GM12878 (cell line): Measurements from ENCODE around the gene CDK4. TPM values are rescaled to one million over a fixed set of nuclear protein-coding genes. Genes with fewer than 3 reads are reported as not detected.

ENCODE experiments used
- ATAC-seq: fragments of 200-7000 bp; cut with Tn5 transposase; 3 replicates; pipeline ENCODE4 v1.9.1; 2020; ENCODE audit warnings: mild to moderate bottlenecking, moderate library complexity
- BruUV-seq: library from RNA; stranded (reverse); fragments of 400-500 nt; replicated peaks from 2 replicates; lab custom pipeline; 2021; lab: Mats Ljungman, UMichigan
- CTCF ChIA-PET: fragments of 300-600 bp; sonication (Branson Sonifier 250); formaldehyde crosslinking; extraction: SDS; loops from one replicate; lab custom pipeline; 2021; ENCODE audit warnings: inconsistent platforms; lab: Yijun Ruan, JAX
- POLR2A ChIA-PET: fragments of 350-600 bp; formaldehyde crosslinking; extraction: SDS; loops from one replicate; lab custom pipeline; 2021; ENCODE audit warnings: inconsistent platforms; lab: Charles Lee
- RAD21 ChIA-PET: fragments of 300-600 bp; sonication (Branson Sonifier 250); formaldehyde crosslinking; loops from one replicate; lab custom pipeline; 2023; ENCODE audit warnings: antibody characterized with exemption; ENCODE audit not compliant: unreplicated experiment; lab: Charles Lee
- SMC1A ChIA-PET: fragments of 300-600 bp; sonication (Branson Sonifier 250); formaldehyde crosslinking; loops from one replicate; lab custom pipeline; 2023; ENCODE audit not compliant: unreplicated experiment, uncharacterized antibody; lab: Charles Lee
- DNase-seq: peaks from one replicate; pipeline ENCODE4 v3.0.0-alpha.2; 2011; ENCODE audit warnings: low read depth, low spot score
- FAIRE-seq: peaks from 3 replicates; lab custom pipeline; 2011; peaks lifted over from hg19 to GRCh38; lab: Jason Lieb, UNC
- H2AFZ ChIP-seq: 2 replicates; pipeline ENCODE4 v1.6.0; 2011; ENCODE audit warnings: low read depth, low read length, control low read depth; ENCODE audit not compliant: control insufficient read depth
- H3K27ac ChIP-seq: 2 replicates; pipeline ENCODE4 v1.5.1; 2011; ENCODE audit warnings: control low read depth; ENCODE audit not compliant: control insufficient read depth, insufficient read depth
- H3K27me3 ChIP-seq, 2 experiments: replicated peaks in 1 of 2; 2 replicates each; pipeline versions ENCODE4 v1.6.0 to v1.6.1; 2011; ENCODE audit warnings: low read length in 1 of 2; ENCODE audit not compliant: control insufficient read depth in 2 of 2, insufficient read depth in 2 of 2
- H3K36me3 ChIP-seq, 2 experiments: 2 replicates each; pipeline ENCODE4 v1.5.1; 2011; ENCODE audit warnings: low read length in 1 of 2; ENCODE audit not compliant: control insufficient read depth in 2 of 2, insufficient read depth in 2 of 2
- H3K4me1 ChIP-seq: 2 replicates; pipeline ENCODE4 v1.6.1; 2011; ENCODE audit warnings: mild to moderate bottlenecking, low read length, moderate library complexity, mixed read lengths; ENCODE audit not compliant: control insufficient read depth, insufficient read depth
- H3K4me2 ChIP-seq: 2 replicates; pipeline ENCODE4 v1.6.0; 2011; ENCODE audit warnings: control low read depth; ENCODE audit not compliant: control insufficient read depth, insufficient read depth
- H3K4me3 ChIP-seq: fragments of 200-600 bp; sonication (generic); 2 replicates; pipeline ENCODE4 v1.5.1; 2016
- H3K79me2 ChIP-seq: 2 replicates; pipeline ENCODE4 v1.6.0; 2011; ENCODE audit warnings: low read length; ENCODE audit not compliant: control insufficient read depth, insufficient read depth
- H3K9ac ChIP-seq: 2 replicates; pipeline ENCODE4 v1.8.0; 2011; ENCODE audit warnings: low read length, control low read depth, mixed read lengths; ENCODE audit not compliant: control insufficient read depth, insufficient read depth
- H3K9me3 ChIP-seq: replicated peaks from 3 replicates; pipeline ENCODE4 v1.5.1; 2011; ENCODE audit warnings: mild to moderate bottlenecking, low read length; ENCODE audit not compliant: control insufficient read depth, insufficient read depth
- H4K20me1 ChIP-seq: 2 replicates; pipeline ENCODE4 v1.6.0; 2011; ENCODE audit not compliant: control insufficient read depth, insufficient read depth
- GABPA ChIP-seq: IDR thresholded peaks from 2 replicates; pipeline ENCODE4 v1.6.1; 2014; ENCODE audit warnings: antibody characterized with exemption, low read depth, mild to moderate bottlenecking, inconsistent platforms
- HCFC1 ChIP-seq: fragments of 150-350 bp; IDR thresholded peaks from 2 replicates; pipeline ENCODE4 v1.6.1; 2014; ENCODE audit warnings: low read length
- JUND ChIP-seq: IDR thresholded peaks from 2 replicates; pipeline ENCODE4 v1.6.1; 2012; ENCODE audit warnings: low read depth, mild to moderate bottlenecking, low read length, improper control_type of control experiment, moderate library complexity
- NFYA ChIP-seq: IDR thresholded peaks from 2 replicates; pipeline ENCODE4 v1.6.1; 2011; ENCODE audit warnings: low read depth, mild to moderate bottlenecking, low read length, improper control_type of control experiment, borderline replicate concordance
- RBBP5 ChIP-seq: fragments of 200-600 bp; sonication (generic); conservative IDR thresholded peaks from 2 replicates; pipeline ENCODE4 v1.6.1; 2016
- WGBS: methylation state at CpG from one replicate; pipeline ENCODE4 v1.1.6; 2016; ENCODE audit warnings: low lambda C conversion rate; ENCODE audit not compliant: insufficient replicate concordance, insufficient coverage; ENCODE audit errors: missing lambda C conversion rate; 5-methylcytosine and 5-hydroxymethylcytosine counted together
- in situ Hi-C: fragments of 300-500 bp; cut with MboI; formaldehyde crosslinking; loops from 9 replicates; pipeline ENCODE4 v1.14.3; 2018; ENCODE audit warnings: mixed read lengths
- intact Hi-C: fragments of 100-400 bp; cut with micrococcal nuclease; formaldehyde crosslinking; loops from one replicate; pipeline ENCODE4 v1.14.2; 2022; ENCODE audit not compliant: unreplicated experiment
- polyA plus RNA-seq, 11 experiments: library from polyadenylated mRNA; depleted of rRNA in 4 of 11; unstranded in 6 of 11; stranded (reverse) in 5 of 11; fragments of >200 nt; fragmentation: Nextera tagmentation in 4 of 11; fragmentation: Illumina TruSeq in 1 of 11; extraction: Ambion mirVana in 4 of 11; extraction: Trizol in 1 of 11; gene quantifications; 1 replicate in 1 of 11; 2 replicates in 10 of 11; pipeline versions ENCODE4 v1.2.1 to v1.2.3, GENCODE V29; 2011 to 2016; ENCODE audit warnings: inconsistent platforms in 2 of 11, missing spikeins in 2 of 11, low read depth in 1 of 11
- total RNA-seq, 4 experiments: library from RNA; depleted of rRNA in 3 of 4; stranded (reverse); fragments of >200 nt in 3 of 4; fragmentation: Illumina TruSeq in 1 of 4; extraction: Trizol in 1 of 4; gene quantifications; 2 replicates each; pipeline versions ENCODE4 v1.2.1 to v1.2.3, GENCODE V29; 2013 to 2021
- TF ChIP-seq, protein P1 (sequence below): IDR thresholded peaks from 2 replicates; pipeline ENCODE4 v1.6.1; 2012; ENCODE audit warnings: low read depth, low read length, improper control_type of control experiment
- TF ChIP-seq, protein P2 (sequence below): fragments of 450-650 bp; IDR thresholded peaks from 2 replicates; pipeline ENCODE4 v1.6.1; 2016; ENCODE audit warnings: mild to moderate bottlenecking, moderate library complexity, borderline replicate concordance

CDK4 gene
- total and polyA plus RNA-seq, 10 of the 15 experiments (the other 5 are each of a cell fraction or from before 2014, with no cell fraction given), result 26.1 to 385 (median 221) TPM

DNA sequence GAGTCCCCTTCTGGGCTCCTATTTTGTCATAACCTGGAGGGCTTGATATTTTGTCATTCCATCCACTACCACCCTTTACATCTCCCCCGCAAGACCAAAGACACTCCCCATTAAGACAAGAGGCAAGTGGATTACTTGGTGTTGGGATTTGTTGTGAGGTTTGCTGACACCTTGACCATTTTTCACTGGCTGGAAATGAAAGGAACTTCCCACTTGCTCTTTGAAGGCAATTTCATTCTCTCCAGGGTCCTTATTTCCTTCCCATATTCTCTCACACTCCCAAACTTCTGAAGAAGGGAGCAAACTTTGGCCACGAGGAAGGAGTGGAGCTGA, 28.5 kb downstream of the CDK4 start:
- no peak overlapping the region for H2AFZ ChIP-seq
- no peak overlapping the region for H3K4me3 ChIP-seq
- TF ChIP-seq, protein P1, sequence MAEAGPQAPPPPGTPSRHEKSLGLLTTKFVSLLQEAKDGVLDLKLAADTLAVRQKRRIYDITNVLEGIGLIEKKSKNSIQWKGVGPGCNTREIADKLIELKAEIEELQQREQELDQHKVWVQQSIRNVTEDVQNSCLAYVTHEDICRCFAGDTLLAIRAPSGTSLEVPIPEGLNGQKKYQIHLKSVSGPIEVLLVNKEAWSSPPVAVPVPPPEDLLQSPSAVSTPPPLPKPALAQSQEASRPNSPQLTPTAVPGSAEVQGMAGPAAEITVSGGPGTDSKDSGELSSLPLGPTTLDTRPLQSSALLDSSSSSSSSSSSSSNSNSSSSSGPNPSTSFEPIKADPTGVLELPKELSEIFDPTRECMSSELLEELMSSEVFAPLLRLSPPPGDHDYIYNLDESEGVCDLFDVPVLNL, result no peak
- TF ChIP-seq GABPA, result no peak
- TF ChIP-seq RBBP5, result no peak
- TF ChIP-seq NFYA, result no peak
- TF ChIP-seq JUND, result no peak
- TF ChIP-seq, protein P2, sequence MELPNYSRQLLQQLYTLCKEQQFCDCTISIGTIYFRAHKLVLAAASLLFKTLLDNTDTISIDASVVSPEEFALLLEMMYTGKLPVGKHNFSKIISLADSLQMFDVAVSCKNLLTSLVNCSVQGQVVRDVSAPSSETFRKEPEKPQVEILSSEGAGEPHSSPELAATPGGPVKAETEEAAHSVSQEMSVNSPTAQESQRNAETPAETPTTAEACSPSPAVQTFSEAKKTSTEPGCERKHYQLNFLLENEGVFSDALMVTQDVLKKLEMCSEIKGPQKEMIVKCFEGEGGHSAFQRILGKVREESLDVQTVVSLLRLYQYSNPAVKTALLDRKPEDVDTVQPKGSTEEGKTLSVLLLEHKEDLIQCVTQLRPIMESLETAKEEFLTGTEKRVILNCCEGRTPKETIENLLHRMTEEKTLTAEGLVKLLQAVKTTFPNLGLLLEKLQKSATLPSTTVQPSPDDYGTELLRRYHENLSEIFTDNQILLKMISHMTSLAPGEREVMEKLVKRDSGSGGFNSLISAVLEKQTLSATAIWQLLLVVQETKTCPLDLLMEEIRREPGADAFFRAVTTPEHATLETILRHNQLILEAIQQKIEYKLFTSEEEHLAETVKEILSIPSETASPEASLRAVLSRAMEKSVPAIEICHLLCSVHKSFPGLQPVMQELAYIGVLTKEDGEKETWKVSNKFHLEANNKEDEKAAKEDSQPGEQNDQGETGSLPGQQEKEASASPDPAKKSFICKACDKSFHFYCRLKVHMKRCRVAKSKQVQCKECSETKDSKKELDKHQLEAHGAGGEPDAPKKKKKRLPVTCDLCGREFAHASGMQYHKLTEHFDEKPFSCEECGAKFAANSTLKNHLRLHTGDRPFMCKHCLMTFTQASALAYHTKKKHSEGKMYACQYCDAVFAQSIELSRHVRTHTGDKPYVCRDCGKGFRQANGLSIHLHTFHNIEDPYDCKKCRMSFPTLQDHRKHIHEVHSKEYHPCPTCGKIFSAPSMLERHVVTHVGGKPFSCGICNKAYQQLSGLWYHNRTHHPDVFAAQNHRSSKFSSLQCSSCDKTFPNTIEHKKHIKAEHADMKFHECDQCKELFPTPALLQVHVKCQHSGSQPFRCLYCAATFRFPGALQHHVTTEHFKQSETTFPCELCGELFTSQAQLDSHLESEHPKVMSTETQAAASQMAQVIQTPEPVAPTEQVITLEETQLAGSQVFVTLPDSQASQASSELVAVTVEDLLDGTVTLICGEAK, result no peak
- TF ChIP-seq HCFC1, result no peak
- H3K79me2 ChIP-seq, result no peaks in the 10 kb centered on the region
- H3K9ac ChIP-seq, result no peak overlapping the region
- 100% methylated on average over 2 of the region's 2 CpGs for WGBS
- H4K20me1 ChIP-seq, result no peaks in the 10 kb centered on the region
- H3K27me3 ChIP-seq, result no peaks in the 10 kb centered on the region
- POLR2A ChIA-PET, result interaction anchor here (0.5 to 1.1 kb wide), 3 partner anchors 18 to 51 kb away, joined by 3 to 5 read pairs (median 3); partner anchors contain the start of gene TSPAN31
- SMC1A ChIA-PET, result no interaction called here
- BruUV-seq, result no TSS peak
- no peak overlapping the region for H3K27ac ChIP-seq
- ATAC-seq (no peak), FAIRE-seq (no peak), DNase-seq (no peak)
- peaks cover 8 to 11% of the 10 kb centered on the region in 2 experiments; a peak in 3 of 4 replicates for H3K36me3 ChIP-seq
- H3K4me1 ChIP-seq, result no peaks in the 10 kb centered on the region
- in situ Hi-C loops, result no loop called here
- RAD21 ChIA-PET, result no interaction called here
- H3K4me2 ChIP-seq, result no peak overlapping the region
- intact Hi-C loops, result no loop called here
- CTCF ChIA-PET, result interaction anchor here (1.1 kb wide), 1 partner anchor 9 kb away, joined by 3 read pairs; no protein-coding TSS in a partner anchor
- H3K9me3 ChIP-seq, result no peaks in the 10 kb centered on the region
